HG03442 (cell line): ENCODE data around the gene TMEM208.

ENCODE experiments used
- ATAC-seq: cut with Tn5 transposase; IDR thresholded peaks from one replicate; pipeline ENCODE4 v1.9.1; 2021; ENCODE audit warnings: mild to moderate bottlenecking, moderate library complexity; ENCODE audit not compliant: unreplicated experiment

The TMEM208 gene

DNA sequence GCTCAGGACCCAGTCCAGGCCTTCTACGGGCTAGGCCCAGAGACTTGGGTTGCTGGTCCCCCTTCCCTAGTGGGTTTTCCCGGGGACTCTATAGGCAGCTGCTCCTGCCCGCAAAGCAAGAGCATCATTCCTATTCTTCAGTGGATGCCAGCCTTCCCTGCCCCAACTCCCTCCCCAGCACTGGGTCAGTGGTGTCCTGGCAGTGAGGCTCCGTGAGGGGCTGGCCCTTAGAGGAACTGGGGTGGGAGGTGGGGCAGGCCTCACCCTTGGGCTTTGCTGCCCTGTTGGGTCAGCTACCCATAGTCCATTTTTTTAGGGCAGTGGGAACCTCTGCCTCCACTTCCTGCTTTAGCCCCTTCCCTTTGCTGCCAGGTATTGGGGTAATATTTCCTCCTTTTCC lies 44.5 kb downstream of the TMEM208 start:
- ATAC-seq = no peak

- ATAC-seq = no peak
Observed at GRCh38 chr16:67275321-67275720, 48.4 kb downstream of the TMEM208 start.

DNA sequence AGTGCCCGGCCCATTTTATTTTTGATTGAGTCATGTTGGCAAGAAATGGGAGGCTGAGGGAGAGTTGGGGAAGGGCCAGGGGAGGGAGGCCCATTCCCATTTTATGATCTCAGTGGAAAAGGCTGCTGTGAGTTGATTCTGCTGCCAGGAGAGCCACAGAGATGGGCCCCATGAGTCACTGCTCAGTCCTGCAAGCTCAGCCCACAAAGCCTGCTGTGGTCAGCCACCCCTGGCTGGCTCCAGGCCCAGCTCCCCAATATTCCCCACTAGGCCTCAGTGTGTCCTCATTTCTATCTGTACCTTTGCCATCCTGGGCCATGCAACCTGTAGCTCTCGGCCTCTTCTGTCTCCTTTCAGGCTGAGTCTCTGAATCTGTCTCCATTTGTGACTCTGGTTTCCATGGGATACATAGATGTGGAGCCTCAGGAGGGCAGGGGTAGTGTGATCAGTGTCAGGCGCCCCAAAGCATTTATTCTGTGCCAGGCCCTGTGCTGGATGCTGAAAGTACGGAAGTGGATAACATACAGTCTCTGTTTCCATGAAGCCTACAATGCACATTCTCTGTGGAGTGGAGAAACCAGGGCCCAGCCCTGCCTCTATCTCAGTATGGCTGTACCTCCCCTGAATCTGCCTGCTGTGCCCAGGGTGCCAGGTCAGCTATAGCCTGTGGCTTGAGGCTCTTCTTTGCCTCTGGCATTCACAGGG lies 50.5 kb downstream of the TMEM208 start:
- ATAC-seq = no peak

- no peak for ATAC-seq
Observed at GRCh38 chr16:67277999-67278772, 51.3 kb downstream of the TMEM208 start.
